Measurements from ENCODE around the gene ATP8B3.

The ATP8B3 gene

GRCh38 chr19:1756264-1756663 lies 55.8 kb downstream of the ATP8B3 start:
- H3K27ac ChIP-seq, result no peak overlapping the region
- no peak for TF ChIP-seq CTCF (conservative IDR thresholded peaks at IDR 0.05)

- no peak overlapping the region for H3K27ac ChIP-seq
- TF ChIP-seq CTCF (conservative IDR thresholded peaks at IDR 0.05), result no peak
Observed at GRCh38 chr19:1755467-1756171, 56.5 kb downstream of the ATP8B3 start.

GRCh38 chr19:1754636-1755466 lies 57.2 kb downstream of the ATP8B3 start:
- no peak overlapping the region for H3K27ac ChIP-seq
- no peak for TF ChIP-seq CTCF (conservative IDR thresholded peaks at IDR 0.05)

- TF ChIP-seq CTCF (conservative IDR thresholded peaks at IDR 0.05), result no peak
Observed at GRCh38 chr19:1754018-1754635, 57.9 kb downstream of the ATP8B3 start.

GRCh38 chr19:1752757-1753728 lies 59.0 kb downstream of the ATP8B3 start, which contains the start of gene ONECUT3:
ONECUT3 (plus strand) TSS chr19:1753506; CDS start chr19:1753663, 157 bp downstream.
- no peak within 1 kb of the TSS for H3K27ac ChIP-seq
- no peak for TF ChIP-seq CTCF (conservative IDR thresholded peaks at IDR 0.05)

More at GRCh38 chr19:1754018-1754635, 57.9 kb downstream of the ATP8B3 start:
- no peak overlapping the region for H3K27ac ChIP-seq

- TF ChIP-seq CTCF (conservative IDR thresholded peaks at IDR 0.05), result no peak
- H3K27ac ChIP-seq, result no peak overlapping the region
Observed at GRCh38 chr19:1752009-1752756, 59.9 kb downstream of the ATP8B3 start.

Measured in VCaP (cell line).